Measurements from ENCODE around the gene SLC9A5.

SLC9A5 gene, protein sequence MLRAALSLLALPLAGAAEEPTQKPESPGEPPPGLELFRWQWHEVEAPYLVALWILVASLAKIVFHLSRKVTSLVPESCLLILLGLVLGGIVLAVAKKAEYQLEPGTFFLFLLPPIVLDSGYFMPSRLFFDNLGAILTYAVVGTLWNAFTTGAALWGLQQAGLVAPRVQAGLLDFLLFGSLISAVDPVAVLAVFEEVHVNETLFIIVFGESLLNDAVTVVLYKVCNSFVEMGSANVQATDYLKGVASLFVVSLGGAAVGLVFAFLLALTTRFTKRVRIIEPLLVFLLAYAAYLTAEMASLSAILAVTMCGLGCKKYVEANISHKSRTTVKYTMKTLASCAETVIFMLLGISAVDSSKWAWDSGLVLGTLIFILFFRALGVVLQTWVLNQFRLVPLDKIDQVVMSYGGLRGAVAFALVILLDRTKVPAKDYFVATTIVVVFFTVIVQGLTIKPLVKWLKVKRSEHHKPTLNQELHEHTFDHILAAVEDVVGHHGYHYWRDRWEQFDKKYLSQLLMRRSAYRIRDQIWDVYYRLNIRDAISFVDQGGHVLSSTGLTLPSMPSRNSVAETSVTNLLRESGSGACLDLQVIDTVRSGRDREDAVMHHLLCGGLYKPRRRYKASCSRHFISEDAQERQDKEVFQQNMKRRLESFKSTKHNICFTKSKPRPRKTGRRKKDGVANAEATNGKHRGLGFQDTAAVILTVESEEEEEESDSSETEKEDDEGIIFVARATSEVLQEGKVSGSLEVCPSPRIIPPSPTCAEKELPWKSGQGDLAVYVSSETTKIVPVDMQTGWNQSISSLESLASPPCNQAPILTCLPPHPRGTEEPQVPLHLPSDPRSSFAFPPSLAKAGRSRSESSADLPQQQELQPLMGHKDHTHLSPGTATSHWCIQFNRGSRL

DNA sequence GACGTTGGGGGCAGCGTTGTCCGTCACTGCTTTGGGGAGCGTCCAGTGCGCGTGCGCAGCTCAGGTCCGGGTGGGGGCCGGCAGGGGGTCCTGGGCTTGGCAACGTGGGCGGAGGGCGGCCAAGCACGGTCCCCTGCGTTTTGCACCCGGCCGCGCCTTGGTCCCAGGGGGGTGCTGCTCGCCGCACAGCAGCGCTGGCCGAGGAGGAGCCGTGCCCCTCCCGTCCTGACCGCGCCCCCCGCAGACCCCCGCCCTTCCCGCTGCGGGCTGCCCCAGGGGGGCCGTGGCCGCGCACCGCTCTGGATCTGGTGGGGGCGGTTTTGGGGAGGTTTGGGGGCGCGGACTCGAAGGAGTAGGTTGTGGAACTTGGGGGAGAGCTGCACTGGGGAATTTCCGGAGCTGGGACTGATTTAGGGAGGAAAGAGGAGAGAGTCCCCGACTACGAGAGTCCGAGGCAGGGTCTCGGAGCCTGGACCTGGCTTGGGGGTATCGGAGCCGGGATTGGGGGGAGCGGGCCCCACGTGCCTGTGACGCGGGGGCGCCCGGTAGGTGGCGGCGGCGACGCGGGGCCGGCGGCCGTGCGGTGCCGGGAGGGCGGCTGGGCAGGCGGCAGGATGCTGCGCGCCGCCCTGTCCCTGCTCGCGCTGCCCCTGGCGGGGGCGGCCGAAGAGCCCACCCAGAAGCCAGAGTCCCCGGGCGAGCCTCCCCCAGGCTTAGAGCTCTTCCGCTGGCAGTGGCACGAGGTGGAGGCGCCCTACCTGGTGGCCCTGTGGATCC lies at the start of gene SLC9A5:
Gene SLC9A5, plus strand, starts transcription at position 579 of the 777 bp plus-strand sequence. Its CDS starts 36 bp downstream, at position 615.
- no peak for DNase-seq

DNA sequence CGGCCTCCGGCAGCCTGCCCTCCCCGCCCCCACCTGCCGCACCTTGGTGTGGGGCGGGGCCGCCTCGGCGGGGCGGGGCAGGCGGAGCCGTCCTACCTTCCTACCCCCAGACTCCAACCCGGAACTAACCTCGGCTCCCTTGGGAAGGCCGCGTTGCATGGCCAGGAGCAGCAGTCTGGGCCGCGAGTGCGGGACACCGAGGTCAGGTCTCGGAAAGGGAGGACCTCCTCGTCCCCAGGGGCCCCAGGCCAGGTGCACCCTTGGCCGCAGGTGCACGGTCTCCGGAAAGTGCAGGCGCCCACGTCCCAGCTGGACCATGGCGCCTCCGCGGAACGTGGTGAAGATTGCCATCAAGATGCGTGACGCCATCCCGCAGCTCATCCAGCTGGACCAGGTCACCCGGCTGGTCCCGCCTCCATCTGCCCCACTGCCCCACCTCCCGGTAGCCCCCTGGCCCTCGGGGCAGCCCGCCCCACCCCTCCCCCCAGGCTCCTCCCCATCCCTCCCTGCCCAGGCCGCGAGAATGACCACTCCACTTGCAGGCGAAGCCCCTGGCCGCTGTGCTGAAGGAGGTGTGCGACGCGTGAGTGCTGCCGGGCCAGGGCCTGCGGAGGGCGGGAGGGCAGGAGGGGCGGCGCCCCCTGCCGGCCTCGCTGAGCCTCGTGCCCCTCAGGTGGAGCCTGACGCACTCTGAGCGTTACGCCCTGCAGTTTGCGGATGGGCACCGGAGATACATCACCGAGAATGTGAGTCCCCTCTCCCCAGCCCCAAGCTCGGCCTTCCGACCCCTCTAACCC lies 49.6 kb upstream of the SLC9A5 start, which contains the start of gene ELMO3:
Gene ELMO3, plus strand, starts transcription at position 121 of the 797 bp plus-strand sequence. Its CDS starts 196 bp downstream, at position 317.
- no peak for DNase-seq

DNA sequence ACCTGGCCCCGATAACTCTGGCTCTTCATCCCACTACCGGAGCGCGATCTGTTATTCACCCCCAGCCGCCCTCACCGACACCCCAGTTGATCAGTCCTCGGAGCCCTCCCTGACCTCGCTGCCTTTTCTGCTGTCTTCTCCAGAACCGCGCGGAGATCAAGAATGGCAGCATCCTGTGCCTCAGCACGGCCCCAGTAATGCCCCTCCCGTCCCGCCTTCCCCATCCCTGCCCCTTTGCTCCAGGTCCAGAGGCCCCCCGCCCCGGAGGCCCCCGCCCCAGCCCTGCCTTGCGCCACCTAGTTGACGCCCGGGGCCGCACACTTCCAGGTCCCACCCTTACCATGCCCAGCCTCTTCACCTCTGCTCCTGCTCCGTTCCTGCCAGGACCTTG lies 49.0 kb upstream of the SLC9A5 start:
- DNase-seq: no peak

DNA sequence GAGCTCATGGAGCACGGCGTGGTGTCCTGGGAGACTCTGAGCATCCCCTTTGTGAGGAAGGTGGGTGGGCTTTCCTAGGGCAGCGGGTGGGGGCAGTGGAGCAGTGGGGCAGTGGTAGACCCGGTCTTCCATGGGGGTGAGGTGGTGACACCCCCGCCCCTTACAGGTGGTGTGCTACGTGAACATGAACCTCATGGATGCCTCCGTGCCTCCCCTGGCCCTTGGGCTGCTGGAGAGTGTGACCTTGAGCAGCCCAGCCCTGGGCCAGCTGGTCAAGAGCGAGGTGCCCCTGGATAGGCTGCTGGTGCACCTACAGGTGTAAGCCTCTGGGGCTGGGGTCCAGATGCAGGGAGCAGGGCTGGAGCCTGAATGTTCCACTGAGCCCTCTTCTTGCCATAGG lies 48.3 kb upstream of the SLC9A5 start:
- DNase-seq: no peak

DNA sequence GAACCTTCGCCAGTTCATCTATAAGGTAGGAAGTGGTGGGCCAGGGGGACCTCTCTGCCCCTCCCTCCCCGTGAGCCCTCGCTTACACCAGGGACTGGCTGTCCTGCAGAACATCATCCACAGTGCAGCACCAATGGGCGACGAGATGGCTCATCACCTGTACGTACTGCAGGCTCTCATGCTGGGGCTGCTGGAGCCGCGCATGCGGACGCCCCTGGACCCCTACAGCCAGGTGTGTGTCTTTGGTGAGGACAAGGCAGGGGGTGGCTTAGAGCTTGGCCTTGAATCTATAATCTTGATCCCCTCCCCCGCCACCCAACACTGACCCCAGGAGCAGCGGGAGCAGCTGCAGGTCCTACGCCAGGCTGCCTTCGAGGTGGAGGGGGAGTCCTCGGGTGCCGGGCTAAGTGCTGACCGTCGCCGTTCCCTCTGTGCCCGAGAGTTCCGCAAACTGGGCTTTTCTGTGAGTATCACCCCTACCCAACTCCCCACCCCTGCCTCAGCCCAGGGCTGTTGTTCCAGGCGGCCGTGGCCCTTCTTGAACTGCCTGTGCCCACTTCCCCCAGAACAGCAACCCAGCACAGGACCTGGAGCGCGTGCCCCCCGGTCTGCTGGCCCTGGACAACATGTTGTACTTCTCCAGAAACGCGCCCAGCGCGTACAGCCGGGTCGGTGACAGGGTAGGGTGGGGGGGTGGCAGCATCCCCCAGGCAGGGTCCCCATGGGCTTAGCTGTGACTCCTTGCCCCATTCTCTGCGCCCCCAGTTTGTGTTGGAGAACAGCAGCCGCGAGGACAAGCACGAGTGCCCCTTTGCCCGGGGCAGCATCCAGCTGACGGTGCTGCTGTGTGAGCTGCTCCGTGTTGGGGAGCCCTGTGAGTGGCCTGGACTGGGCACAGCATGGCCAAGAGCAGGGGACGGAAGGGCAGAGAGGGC lies 47.1 kb upstream of the SLC9A5 start:
- DNase-seq: no peak

DNA sequence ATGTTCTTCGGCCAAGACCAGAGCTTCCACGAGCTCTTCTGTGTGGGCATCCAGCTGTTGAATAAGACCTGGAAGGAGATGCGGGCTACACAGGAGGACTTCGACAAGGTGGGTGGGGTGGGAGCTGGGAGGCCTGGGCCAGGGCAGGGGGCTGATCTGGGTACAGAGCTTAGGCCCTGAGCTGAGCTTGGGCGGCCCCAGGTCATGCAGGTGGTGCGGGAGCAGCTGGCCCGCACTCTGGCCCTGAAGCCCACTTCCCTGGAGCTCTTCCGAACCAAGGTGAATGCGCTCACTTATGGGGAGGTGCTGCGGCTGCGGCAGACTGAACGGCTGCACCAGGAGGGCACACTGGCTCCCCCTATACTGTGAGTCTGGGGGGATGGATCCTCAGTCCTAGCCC lies 46.4 kb upstream of the SLC9A5 start:
- DNase-seq: no peak

DNA sequence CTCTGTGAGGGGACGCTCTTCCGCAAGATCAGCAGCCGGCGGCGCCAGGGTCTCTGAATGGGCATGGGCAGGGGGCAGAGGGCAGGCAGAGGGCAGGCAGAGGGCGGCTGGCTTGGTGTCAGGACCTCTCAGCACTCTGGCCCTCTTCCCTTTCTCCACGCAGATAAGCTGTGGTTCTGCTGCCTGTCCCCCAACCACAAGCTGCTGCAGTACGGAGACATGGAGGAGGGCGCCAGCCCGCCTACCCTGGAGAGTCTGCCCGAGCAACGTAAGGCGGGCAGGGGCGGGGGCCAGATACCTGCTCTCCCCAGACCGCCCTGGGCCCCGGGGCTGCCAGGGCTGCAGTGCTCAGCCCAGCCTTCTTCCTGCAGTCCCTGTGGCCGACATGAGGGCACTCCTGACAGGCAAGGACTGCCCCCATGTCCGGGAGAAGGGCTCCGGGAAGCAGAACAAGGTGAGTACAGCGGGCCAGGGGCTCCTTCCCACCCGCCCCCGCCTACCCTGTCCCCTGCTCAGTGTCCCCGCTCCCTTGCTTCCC lies 45.8 kb upstream of the SLC9A5 start:
- DNase-seq: no peak

DNA sequence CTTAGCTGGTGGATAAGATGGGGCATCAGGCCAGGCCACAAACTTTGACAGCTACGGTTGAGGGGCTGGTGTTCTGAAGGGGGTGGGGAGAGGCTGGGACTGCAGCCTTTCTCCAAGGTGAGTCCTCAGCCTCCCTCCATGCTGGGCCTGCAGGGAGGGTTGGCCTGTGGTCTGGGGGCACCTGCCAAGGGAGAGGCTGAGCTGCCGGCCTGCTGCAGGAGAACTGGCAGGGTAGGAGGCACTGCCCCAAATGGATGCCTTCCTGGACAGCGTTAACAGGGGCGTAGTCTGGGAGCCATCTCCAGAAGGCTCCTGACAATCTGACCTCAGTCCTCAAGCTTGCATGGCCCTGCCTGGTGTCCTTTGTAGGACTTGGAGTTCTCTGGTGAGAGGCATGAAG lies 44.7 kb upstream of the SLC9A5 start:
- no peak for DNase-seq

DNA sequence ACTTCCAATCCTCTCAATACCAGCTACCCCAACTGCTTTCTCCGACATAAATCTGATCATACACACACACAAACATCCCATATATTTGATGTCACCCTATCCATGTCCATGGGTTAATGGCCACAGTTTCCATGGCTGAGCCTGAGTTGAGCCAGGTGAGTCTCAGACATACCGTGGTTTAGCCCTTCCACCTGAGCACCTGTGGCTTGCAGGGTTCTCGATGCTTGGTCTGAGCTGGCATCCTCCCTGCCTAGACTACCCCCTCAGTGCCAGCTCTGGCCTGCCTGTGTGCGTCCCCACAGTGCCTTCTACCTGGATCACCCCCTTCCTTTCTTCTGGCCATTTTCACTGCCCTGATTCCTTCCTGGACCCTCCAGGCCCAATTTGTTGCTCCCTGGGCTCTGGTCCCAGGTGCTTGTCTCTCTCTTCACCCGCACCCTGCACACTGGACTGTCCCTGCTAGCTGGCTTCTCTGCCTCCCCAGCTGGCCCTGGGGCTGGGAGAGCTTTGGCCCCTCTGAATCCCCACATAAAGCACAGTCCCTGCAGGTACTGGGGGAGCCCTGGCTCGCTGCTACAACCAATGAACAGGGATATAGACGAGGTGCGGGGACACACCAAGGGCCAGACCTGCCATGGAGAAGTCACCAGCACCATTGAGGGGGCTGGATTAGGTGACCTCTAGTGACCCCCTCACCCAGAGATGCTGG lies 42.5 kb upstream of the SLC9A5 start:
- no peak for DNase-seq

DNA sequence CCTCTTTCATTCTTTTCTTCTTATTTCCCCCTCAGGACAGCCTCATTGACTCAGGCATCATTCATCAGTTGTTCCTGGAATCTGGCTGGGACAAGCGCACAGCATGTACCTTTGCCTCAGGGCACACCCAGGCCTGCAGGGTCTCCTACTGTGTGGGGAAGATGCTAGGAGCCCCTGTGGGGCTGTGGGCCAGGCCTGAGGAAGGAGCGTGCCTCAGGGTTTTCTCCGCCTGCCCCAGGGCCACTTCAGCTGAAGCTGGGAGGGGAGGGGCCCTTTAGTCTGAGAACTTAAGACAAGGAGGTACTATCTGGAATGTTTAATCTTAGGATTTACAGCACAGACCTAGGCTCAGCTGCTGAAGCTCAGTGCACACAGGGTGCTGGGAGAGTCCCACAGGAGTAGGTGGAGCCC lies 41.9 kb upstream of the SLC9A5 start:
- DNase-seq: no peak

DNA sequence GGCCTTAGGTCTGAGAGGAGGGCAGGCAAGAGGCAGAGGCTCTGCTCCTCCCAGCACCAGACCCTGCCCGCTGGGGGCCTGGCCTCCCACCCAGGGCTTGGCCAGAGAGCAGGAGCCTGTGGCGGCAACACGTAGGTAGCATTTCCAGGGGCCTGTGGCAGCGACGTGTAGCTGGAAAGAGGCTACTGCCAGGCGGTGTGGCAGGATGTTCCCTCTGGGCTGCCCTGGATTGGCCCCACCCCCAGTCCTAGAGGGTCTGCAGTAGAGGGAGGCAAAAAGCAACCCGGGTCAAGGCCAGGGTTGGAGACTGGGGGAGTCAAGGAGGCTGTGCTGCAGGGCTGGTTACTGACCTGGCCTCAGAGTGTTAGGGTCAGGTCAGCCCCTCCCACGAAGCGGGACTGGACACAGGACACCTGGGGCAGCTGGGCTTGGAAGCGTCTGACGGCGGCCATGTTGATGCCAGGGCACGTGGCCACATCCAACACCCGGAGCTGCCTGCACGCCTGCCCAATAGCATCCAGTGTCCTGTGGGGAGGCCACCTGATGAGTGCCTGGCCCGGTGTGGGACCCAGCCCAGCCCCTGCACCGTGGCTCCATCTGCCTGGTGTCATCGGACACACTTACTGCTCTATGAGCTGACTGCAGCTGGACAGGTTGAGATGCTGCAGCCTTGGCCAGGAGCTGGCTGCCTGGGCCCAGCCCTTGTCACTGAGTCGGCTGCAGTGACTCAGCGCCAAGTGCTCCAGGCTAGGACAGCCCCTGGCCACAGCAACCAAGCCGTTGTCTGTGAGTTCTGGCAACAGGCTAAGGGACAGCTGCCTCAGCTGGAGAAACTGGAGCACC lies 41.3 kb upstream of the SLC9A5 start:
- DNase-seq: no peak

DNA sequence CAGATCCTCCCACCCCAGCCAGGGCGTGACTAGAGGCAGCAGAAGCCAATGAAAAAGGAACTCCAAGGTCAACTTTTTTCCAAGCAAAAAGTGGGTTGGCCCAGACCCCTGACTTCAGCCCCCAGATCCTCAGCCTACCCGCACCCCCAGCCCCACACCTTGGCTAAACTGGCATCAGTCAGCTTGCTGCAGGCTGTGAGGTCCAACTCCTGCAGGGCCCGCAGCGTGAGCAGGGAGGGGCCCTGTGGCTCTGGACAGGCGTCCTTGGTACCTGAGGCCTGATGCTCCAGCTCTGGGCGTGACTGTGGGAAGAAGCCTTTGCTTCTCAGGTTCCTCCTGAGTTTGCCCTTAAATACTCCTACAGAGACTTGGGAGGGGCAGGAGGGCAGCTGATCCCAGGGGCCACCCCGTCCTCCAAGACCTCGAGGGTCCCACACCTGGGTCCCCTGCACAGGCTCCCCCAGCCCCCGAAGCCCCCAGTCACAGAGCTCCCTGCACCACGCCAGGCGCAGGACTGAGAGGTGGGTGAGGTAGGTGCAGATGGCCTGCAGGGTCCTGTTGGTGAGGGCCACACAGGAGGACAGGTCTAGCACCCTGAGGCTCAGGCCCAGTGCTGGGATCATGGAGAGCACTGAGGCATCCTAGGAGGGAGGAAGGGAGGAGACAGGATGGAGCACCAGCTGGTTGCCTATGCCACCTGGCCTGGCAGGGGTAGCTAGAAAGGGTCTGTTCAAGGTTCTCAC lies 40.5 kb upstream of the SLC9A5 start:
- no peak for DNase-seq

DNA sequence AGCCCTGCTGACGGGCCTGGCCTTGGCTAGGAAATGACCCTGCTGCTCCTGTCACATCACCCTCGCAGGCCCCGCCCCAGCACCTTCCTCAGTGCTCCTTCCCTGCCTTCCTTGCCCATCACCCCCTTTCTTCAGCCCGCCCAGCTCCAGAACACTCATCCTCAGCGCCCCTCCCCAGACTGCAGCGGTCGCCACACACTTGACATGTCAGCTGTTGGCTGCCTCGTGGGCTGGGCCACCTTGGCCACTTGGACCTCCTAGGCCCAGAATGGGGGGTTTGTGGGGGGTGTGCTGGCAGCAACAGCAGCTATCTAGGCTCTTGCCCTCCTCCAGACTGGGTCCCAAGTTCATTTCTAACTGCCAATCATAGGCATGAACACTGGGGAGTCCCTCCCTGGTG lies 39.2 kb upstream of the SLC9A5 start:
- no peak for DNase-seq

DNA sequence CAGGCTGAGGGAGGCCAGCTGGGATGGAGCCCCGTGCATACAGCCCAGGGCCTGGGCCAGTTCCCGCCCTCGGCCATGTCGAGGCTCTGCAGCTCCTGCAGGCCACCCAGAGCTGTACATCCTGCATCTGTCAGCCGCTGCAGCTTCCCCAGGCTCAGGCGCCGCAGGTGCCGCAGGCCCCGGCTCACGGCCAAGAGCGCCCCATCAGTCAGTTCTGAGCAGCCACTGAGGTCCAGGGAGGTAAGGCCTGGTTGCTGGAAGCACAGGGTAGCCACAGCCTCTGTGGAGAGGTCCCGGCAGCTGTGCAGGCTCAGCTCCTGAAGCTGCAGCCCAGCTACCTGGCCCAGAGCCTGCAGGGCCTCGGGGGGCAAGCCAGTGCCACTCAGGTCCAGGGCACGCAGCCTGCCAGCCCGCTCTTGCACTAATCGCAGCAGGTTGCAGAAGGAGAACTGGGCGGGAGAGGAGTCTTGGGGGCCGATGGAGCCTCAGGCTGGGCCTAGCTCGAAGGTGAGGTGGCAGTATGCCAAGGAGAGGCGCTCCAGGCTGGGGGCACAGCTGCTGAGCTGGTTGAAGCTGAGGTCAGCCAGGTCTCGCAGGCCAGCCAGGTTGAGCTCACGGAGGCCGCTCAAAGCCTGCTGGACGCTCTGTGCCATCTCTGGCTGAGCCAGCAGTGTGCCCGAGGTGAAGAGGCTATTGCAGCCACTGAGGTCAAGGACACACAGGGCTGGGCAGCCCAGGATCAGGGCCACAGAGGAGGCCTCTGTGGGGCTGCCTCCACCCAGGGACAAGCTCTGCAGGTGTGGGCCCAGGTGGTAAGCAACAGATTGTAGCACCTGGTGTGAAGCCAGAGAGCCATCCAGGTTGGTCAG lies 38.5 kb upstream of the SLC9A5 start:
- DNase-seq: peak; percentile 11

DNA sequence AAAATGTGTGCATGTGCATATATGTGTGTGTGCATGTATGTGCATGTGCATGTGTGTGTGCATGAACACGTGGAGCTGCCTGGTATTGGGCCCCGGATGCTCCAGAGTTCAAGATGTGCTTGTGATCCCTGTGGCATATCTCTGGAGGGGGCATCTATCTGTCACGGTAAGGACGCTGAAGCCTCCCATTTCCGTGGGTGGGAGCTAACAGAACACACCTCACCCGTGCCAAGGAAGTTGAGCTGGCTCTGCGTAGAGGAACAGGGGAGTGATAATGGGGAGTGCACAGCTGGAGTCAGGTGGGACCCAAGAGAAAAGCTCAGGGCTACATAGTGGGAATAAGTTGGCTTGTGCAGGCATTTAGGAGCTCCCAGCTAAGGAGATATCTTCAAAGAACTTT lies 37.1 kb upstream of the SLC9A5 start:
- DNase-seq: no peak

DNA sequence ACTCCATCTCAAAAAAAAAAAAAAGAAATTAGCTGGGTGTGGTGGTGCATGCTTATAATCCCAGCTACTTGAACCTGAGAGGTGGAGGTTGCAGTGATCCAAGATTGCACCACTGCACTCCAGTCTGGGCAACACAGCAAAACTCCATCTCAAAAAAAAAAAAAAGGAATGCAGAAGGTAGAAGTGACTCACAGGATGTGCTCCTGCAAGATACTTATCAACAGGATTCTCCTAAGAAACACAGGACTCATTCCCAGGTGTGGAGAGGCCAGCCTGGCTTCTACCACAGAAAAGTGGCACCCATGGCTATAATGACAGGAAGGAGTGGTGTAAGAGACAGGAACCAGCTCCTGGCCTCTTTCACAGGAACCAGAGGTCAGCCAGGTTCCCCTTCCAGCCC lies 36.0 kb upstream of the SLC9A5 start:
- DNase-seq: no peak

All from NCI-H1092 treated with DMSO at 0.1 percent for 48 hours (cell line).